ENCODE results near the gene VPS37C. TPM values are rescaled to one million over a fixed set of nuclear protein-coding genes. Genes with fewer than 3 reads are reported as not detected.
"Not testable (repeated sequence)": the region's sequence is repeated elsewhere in the genome, so short reads cannot be mapped to it uniquely, and the experiment has no call there.

The VPS37C gene
- total and polyA plus RNA-seq, 2 donors from 2014 or later: 13.9 to 31.8 TPM

GRCh38 chr11:61202950-61203746, 41.9 kb upstream of the VPS37C start, which contains the start of gene PGA3:
PGA3 (plus strand) TSS chr11:61203515; CDS start chr11:61203565, 50 bp downstream.
- H3K4me3 ChIP-seq (ENCODE audit: low read length in 3 of 3); H3K27ac ChIP-seq (ENCODE audit: low read depth in 2 of 2, low read length in 2 of 2); H3K9ac ChIP-seq (ENCODE audit: low read length in 3 of 3); intact Hi-C loops (cut with DNase I); H3K9me3 ChIP-seq (ENCODE audit: control insufficient read depth in 2 of 3, insufficient read depth in 1 of 3, low read length in 3 of 3); H3K4me1 ChIP-seq (ENCODE audit: control insufficient read depth in 2 of 3, insufficient read depth in 2 of 3, low read depth in 1 of 3, low read length in 3 of 3); H3K36me3 ChIP-seq (ENCODE audit: control insufficient read depth in 2 of 3, insufficient read depth in 3 of 3, low read length in 3 of 3); H3K27me3 ChIP-seq (ENCODE audit: control insufficient read depth, insufficient read depth, low read length); FAIRE-seq: not testable (repeated sequence)
- peak in 1 of 5 donors; percentile 28 for DNase-seq

GRCh38 chr11:61201476-61201875, 40.2 kb upstream of the VPS37C start:
- DNase-seq (no peak), FAIRE-seq (no peak)
- Histone ChIP-seq H3K27ac (ENCODE audit: low read depth in 2 of 2, low read length in 2 of 2) (no peak overlapping the region), H3K4me1 (ENCODE audit: control insufficient read depth in 2 of 3, insufficient read depth in 2 of 3, low read depth in 1 of 3, low read length in 3 of 3) (no peaks in the 10 kb centered on the region), H3K9ac (ENCODE audit: low read length in 3 of 3) (no peak overlapping the region), H3K36me3 (ENCODE audit: control insufficient read depth in 2 of 3, insufficient read depth in 3 of 3, low read length in 3 of 3) (no peaks in the 10 kb centered on the region), H3K9me3 (ENCODE audit: control insufficient read depth in 2 of 3, insufficient read depth in 1 of 3, low read length in 3 of 3) (peaks cover 0 to 5% (median 3%) of the 10 kb centered on the region in 3 donors), H3K4me3 (ENCODE audit: low read length in 3 of 3) (no peak overlapping the region), H3K27me3 (ENCODE audit: control insufficient read depth, insufficient read depth, low read length) (no peaks in the 10 kb centered on the region)
- intact Hi-C loops (cut with DNase I): no loop called here
- no peak for TF ChIP-seq CTCF (IDR thresholded peaks at IDR 0.05; ENCODE audit: borderline replicate concordance, extremely low read depth, insufficient read depth)

GRCh38 chr11:61198948-61199523, 37.8 kb upstream of the VPS37C start:
- no peak for TF ChIP-seq CTCF (IDR thresholded peaks at IDR 0.05; ENCODE audit: borderline replicate concordance, extremely low read depth, insufficient read depth)
- no peak for FAIRE-seq
- Histone ChIP-seq H3K36me3 (ENCODE audit: control insufficient read depth in 2 of 3, insufficient read depth in 3 of 3, low read length in 3 of 3) (no peaks in the 10 kb centered on the region), H3K27me3 (ENCODE audit: control insufficient read depth, insufficient read depth, low read length) (no peaks in the 10 kb centered on the region), H3K4me3 (ENCODE audit: low read length in 3 of 3) (no peak overlapping the region), H3K9ac (ENCODE audit: low read length in 3 of 3) (no peak overlapping the region), H3K9me3 (ENCODE audit: control insufficient read depth in 2 of 3, insufficient read depth in 1 of 3, low read length in 3 of 3) (peaks cover 0 to 5% (median 3%) of the 10 kb centered on the region in 3 donors), H3K27ac (ENCODE audit: low read depth in 2 of 2, low read length in 2 of 2) (no peak overlapping the region), H3K4me1 (ENCODE audit: control insufficient read depth in 2 of 3, insufficient read depth in 2 of 3, low read depth in 1 of 3, low read length in 3 of 3) (peaks cover 3 to 15% (median 11%) of the 10 kb centered on the region in 3 donors)
- intact Hi-C loops (cut with DNase I): no loop called here
- DNase-seq: no peak

- no peak for TF ChIP-seq CTCF (IDR thresholded peaks at IDR 0.05; ENCODE audit: borderline replicate concordance, extremely low read depth, insufficient read depth)
- H3K9ac ChIP-seq (ENCODE audit: low read length in 3 of 3): no peak overlapping the region
- FAIRE-seq: no peak
- peaks cover 0 to 5% (median 3%) of the 10 kb centered on the region in 3 donors for H3K9me3 ChIP-seq (ENCODE audit: control insufficient read depth in 2 of 3, insufficient read depth in 1 of 3, low read length in 3 of 3)
- no peaks in the 10 kb centered on the region for H3K27me3 ChIP-seq (ENCODE audit: control insufficient read depth, insufficient read depth, low read length)
- no peak overlapping the region for H3K4me3 ChIP-seq (ENCODE audit: low read length in 3 of 3)
- H3K36me3 ChIP-seq (ENCODE audit: control insufficient read depth in 2 of 3, insufficient read depth in 3 of 3, low read length in 3 of 3): no peaks in the 10 kb centered on the region
- no peak overlapping the region for H3K27ac ChIP-seq (ENCODE audit: low read depth in 2 of 2, low read length in 2 of 2)
- DNase-seq: no peak
- intact Hi-C loops (cut with DNase I): no loop called here
- peaks cover 3 to 21% (median 14%) of the 10 kb centered on the region in 3 donors for H3K4me1 ChIP-seq (ENCODE audit: control insufficient read depth in 2 of 3, insufficient read depth in 2 of 3, low read depth in 1 of 3, low read length in 3 of 3)
These were observed 37.1 kb upstream of the VPS37C start for GRCh38 chr11:61198361-61198760.

All from kidney (tissue), 14 donors.